Measurements from ENCODE around the gene TRAPPC2B.

TRAPPC2B gene

GRCh38 chr19:57362997-57363687 lies at the start of gene TRAPPC2B, which contains the start of gene ZNF547:
TSS of gene TRAPPC2B (plus strand) at chr19:57363551. CDS start at chr19:57364834, 1,283 bp downstream.
TSS of gene ZNF547 (plus strand) at chr19:57363551. CDS start at chr19:57368556, 5,005 bp downstream.
- peak within 1 kb of the TSS; percentile 87 for H3K4me3 ChIP-seq (ENCODE audit: low read length)
- no peaks in the 10 kb centered on the region for H3K4me1 ChIP-seq (ENCODE audit: control insufficient read depth, insufficient read depth, low read length)
- no peaks in the 10 kb centered on the region for H3K36me3 ChIP-seq (ENCODE audit: control insufficient read depth, insufficient read depth, low read length)
- peak within 1 kb of the TSS; percentile 97 for H3K27ac ChIP-seq (ENCODE audit: low read depth, low read length)
- no peaks in the 10 kb centered on the region for H3K27me3 ChIP-seq (ENCODE audit: control insufficient read depth, insufficient read depth, low read length)
- H3K9ac ChIP-seq (ENCODE audit: low read length): peak within 1 kb of the TSS; percentile 75

- no peaks in the 10 kb centered on the region for H3K27me3 ChIP-seq (ENCODE audit: control insufficient read depth, insufficient read depth, low read length)
- H3K36me3 ChIP-seq (ENCODE audit: control insufficient read depth, insufficient read depth, low read length): no peaks in the 10 kb centered on the region
- no peak overlapping the region for H3K27ac ChIP-seq (ENCODE audit: low read depth, low read length)
Measured at GRCh38 chr19:57314146-57314545, 49.2 kb upstream of the TRAPPC2B start.

GRCh38 chr19:57317503-57317902 lies 45.8 kb upstream of the TRAPPC2B start:
- no peak overlapping the region for H3K27ac ChIP-seq (ENCODE audit: low read depth, low read length)
- H3K27me3 ChIP-seq (ENCODE audit: control insufficient read depth, insufficient read depth, low read length): no peaks in the 10 kb centered on the region
- peaks cover 12% of the 10 kb centered on the region for H3K4me1 ChIP-seq (ENCODE audit: control insufficient read depth, insufficient read depth, low read length)
- H3K4me3 ChIP-seq (ENCODE audit: low read length): peak overlapping the region; percentile 4
- H3K36me3 ChIP-seq (ENCODE audit: control insufficient read depth, insufficient read depth, low read length): peaks cover under 1% of the 10 kb centered on the region
- H3K9ac ChIP-seq (ENCODE audit: low read length): no peak overlapping the region

More at GRCh38 chr19:57314146-57314545, 49.2 kb upstream of the TRAPPC2B start:
- H3K4me1 ChIP-seq (ENCODE audit: control insufficient read depth, insufficient read depth, low read length): no peaks in the 10 kb centered on the region
- no peak overlapping the region for H3K9ac ChIP-seq (ENCODE audit: low read length)
- no peak overlapping the region for H3K4me3 ChIP-seq (ENCODE audit: low read length)

- no peaks in the 10 kb centered on the region for H3K27me3 ChIP-seq (ENCODE audit: control insufficient read depth, insufficient read depth, low read length)
- peak overlapping the region; percentile 82 for H3K4me3 ChIP-seq (ENCODE audit: low read length)
- peak overlapping the region; percentile 91 for H3K27ac ChIP-seq (ENCODE audit: low read depth, low read length)
- peaks cover 12% of the 10 kb centered on the region for H3K4me1 ChIP-seq (ENCODE audit: control insufficient read depth, insufficient read depth, low read length)
- H3K36me3 ChIP-seq (ENCODE audit: control insufficient read depth, insufficient read depth, low read length): peaks cover 14% of the 10 kb centered on the region
- peak overlapping the region; percentile 63 for H3K9ac ChIP-seq (ENCODE audit: low read length)
Measured at GRCh38 chr19:57319869-57320179, 43.5 kb upstream of the TRAPPC2B start.

GRCh38 chr19:57320180-57321084 lies 42.9 kb upstream of the TRAPPC2B start, which contains the start of gene ZNF543:
TSS of gene ZNF543 (plus strand) at chr19:57320472. CDS start at chr19:57320854, 382 bp downstream.
- Histone ChIP-seq H3K27ac (ENCODE audit: low read depth, low read length) (peak within 1 kb of the TSS; percentile 91), H3K27me3 (ENCODE audit: control insufficient read depth, insufficient read depth, low read length) (no peaks in the 10 kb centered on the region), H3K4me1 (ENCODE audit: control insufficient read depth, insufficient read depth, low read length) (peaks cover 12% of the 10 kb centered on the region), H3K9ac (ENCODE audit: low read length) (peak within 1 kb of the TSS; percentile 81), H3K36me3 (ENCODE audit: control insufficient read depth, insufficient read depth, low read length) (peaks cover 20% of the 10 kb centered on the region), H3K4me3 (ENCODE audit: low read length) (peak within 1 kb of the TSS; percentile 83)

GRCh38 chr19:57321116-57321515 lies 42.2 kb upstream of the TRAPPC2B start:
- H3K4me1 ChIP-seq (ENCODE audit: control insufficient read depth, insufficient read depth, low read length): peaks cover 12% of the 10 kb centered on the region
- H3K4me3 ChIP-seq (ENCODE audit: low read length): peak overlapping the region; percentile 83
- H3K36me3 ChIP-seq (ENCODE audit: control insufficient read depth, insufficient read depth, low read length): peaks cover 25% of the 10 kb centered on the region
- no peaks in the 10 kb centered on the region for H3K27me3 ChIP-seq (ENCODE audit: control insufficient read depth, insufficient read depth, low read length)
- peak overlapping the region; percentile 91 for H3K27ac ChIP-seq (ENCODE audit: low read depth, low read length)
- H3K9ac ChIP-seq (ENCODE audit: low read length): peak overlapping the region; percentile 81

- H3K9ac ChIP-seq (ENCODE audit: low read length): no peak overlapping the region
- H3K27me3 ChIP-seq (ENCODE audit: control insufficient read depth, insufficient read depth, low read length): no peaks in the 10 kb centered on the region
- peaks cover 12% of the 10 kb centered on the region for H3K4me1 ChIP-seq (ENCODE audit: control insufficient read depth, insufficient read depth, low read length)
- peak overlapping the region; percentile 83 for H3K4me3 ChIP-seq (ENCODE audit: low read length)
- no peak overlapping the region for H3K27ac ChIP-seq (ENCODE audit: low read depth, low read length)
- H3K36me3 ChIP-seq (ENCODE audit: control insufficient read depth, insufficient read depth, low read length): peaks cover 30% of the 10 kb centered on the region
Measured at GRCh38 chr19:57321751-57322150, 41.6 kb upstream of the TRAPPC2B start.

GRCh38 chr19:57324992-57325391 lies 38.4 kb upstream of the TRAPPC2B start:
- Histone ChIP-seq H3K27ac (ENCODE audit: low read depth, low read length) (no peak overlapping the region), H3K36me3 (ENCODE audit: control insufficient read depth, insufficient read depth, low read length) (peaks cover 53% of the 10 kb centered on the region), H3K9ac (ENCODE audit: low read length) (no peak overlapping the region)

GRCh38 chr19:57327993-57328392 lies 35.4 kb upstream of the TRAPPC2B start:
- H3K4me3 ChIP-seq (ENCODE audit: low read length): no peak overlapping the region
- H3K9ac ChIP-seq (ENCODE audit: low read length): no peak overlapping the region
- H3K4me1 ChIP-seq (ENCODE audit: control insufficient read depth, insufficient read depth, low read length): no peaks in the 10 kb centered on the region
- no peak overlapping the region for H3K27ac ChIP-seq (ENCODE audit: low read depth, low read length)
- H3K27me3 ChIP-seq (ENCODE audit: control insufficient read depth, insufficient read depth, low read length): no peaks in the 10 kb centered on the region
- H3K36me3 ChIP-seq (ENCODE audit: control insufficient read depth, insufficient read depth, low read length): peaks cover 49% of the 10 kb centered on the region

More at GRCh38 chr19:57324992-57325391, 38.4 kb upstream of the TRAPPC2B start:
- peaks cover 7% of the 10 kb centered on the region for H3K4me1 ChIP-seq (ENCODE audit: control insufficient read depth, insufficient read depth, low read length)
- H3K4me3 ChIP-seq (ENCODE audit: low read length): no peak overlapping the region
- H3K27me3 ChIP-seq (ENCODE audit: control insufficient read depth, insufficient read depth, low read length): no peaks in the 10 kb centered on the region

- Histone ChIP-seq H3K36me3 (ENCODE audit: control insufficient read depth, insufficient read depth, low read length) (no peaks in the 10 kb centered on the region), H3K9ac (ENCODE audit: low read length) (no peak overlapping the region), H3K4me1 (ENCODE audit: control insufficient read depth, insufficient read depth, low read length) (no peaks in the 10 kb centered on the region), H3K27ac (ENCODE audit: low read depth, low read length) (no peak overlapping the region), H3K27me3 (ENCODE audit: control insufficient read depth, insufficient read depth, low read length) (no peaks in the 10 kb centered on the region), H3K4me3 (ENCODE audit: low read length) (no peak overlapping the region)
Measured at GRCh38 chr19:57334191-57334590, 29.2 kb upstream of the TRAPPC2B start.

- no peaks in the 10 kb centered on the region for H3K4me1 ChIP-seq (ENCODE audit: control insufficient read depth, insufficient read depth, low read length)
Measured at GRCh38 chr19:57338877-57339276, 24.5 kb upstream of the TRAPPC2B start.

GRCh38 chr19:57342582-57342981 lies 20.8 kb upstream of the TRAPPC2B start:
- no peaks in the 10 kb centered on the region for H3K4me1 ChIP-seq (ENCODE audit: control insufficient read depth, insufficient read depth, low read length)
- H3K9ac ChIP-seq (ENCODE audit: low read length): no peak overlapping the region
- no peak overlapping the region for H3K4me3 ChIP-seq (ENCODE audit: low read length)
- no peaks in the 10 kb centered on the region for H3K36me3 ChIP-seq (ENCODE audit: control insufficient read depth, insufficient read depth, low read length)
- H3K27me3 ChIP-seq (ENCODE audit: control insufficient read depth, insufficient read depth, low read length): no peaks in the 10 kb centered on the region
- no peak overlapping the region for H3K27ac ChIP-seq (ENCODE audit: low read depth, low read length)

More at GRCh38 chr19:57338877-57339276, 24.5 kb upstream of the TRAPPC2B start:
- Histone ChIP-seq H3K27ac (ENCODE audit: low read depth, low read length) (no peak overlapping the region), H3K36me3 (ENCODE audit: control insufficient read depth, insufficient read depth, low read length) (no peaks in the 10 kb centered on the region), H3K9ac (ENCODE audit: low read length) (no peak overlapping the region), H3K27me3 (ENCODE audit: control insufficient read depth, insufficient read depth, low read length) (no peaks in the 10 kb centered on the region), H3K4me3 (ENCODE audit: low read length) (no peak overlapping the region)
